Mammary epithelial cell (primary cell): ENCODE data around the gene RNF5.

Experiments
- EZH2 ChIP-seq: IDR thresholded peaks from 2 replicates; pipeline ENCODE4 v1.6.1; 2012; ENCODE audit warnings: low read length, inconsistent platforms, borderline replicate concordance
- TF ChIP-seq, protein P1 (sequence below), 2 donors: IDR thresholded peaks in 1 of 2; conservative IDR thresholded peaks in 1 of 2; 2 replicates each; pipeline ENCODE4 v1.5.1; 2011 to 2012; ENCODE audit warnings: inconsistent platforms in 2 of 2, low read length in 2 of 2, mild to moderate bottlenecking in 2 of 2, control low read depth in 1 of 2, low read depth in 1 of 2; ENCODE audit not compliant: insufficient read depth in 1 of 2; ENCODE audit errors: extremely low read depth in 1 of 2

DNA sequence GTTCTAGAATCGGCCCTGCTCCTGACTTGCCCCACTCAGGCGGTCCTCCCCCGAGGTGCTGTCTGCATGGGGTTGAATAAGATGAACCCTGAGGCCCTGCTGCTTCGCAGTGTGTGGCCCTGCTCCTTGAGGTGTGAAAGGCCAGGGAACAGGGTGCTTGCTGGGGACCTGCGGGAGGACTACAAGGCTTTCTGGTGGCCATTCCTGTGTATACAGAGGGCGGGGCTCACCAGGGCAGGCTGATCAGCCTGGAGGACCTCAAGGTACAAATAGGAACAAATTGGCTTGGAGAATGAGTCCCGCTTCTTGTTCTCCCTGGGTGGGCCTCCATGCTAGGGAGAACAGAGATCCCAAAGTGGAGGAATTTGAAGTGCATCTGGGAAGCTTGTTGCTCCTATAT is 40.0 kb downstream of the RNF5 start:
- TF ChIP-seq, protein P1, sequence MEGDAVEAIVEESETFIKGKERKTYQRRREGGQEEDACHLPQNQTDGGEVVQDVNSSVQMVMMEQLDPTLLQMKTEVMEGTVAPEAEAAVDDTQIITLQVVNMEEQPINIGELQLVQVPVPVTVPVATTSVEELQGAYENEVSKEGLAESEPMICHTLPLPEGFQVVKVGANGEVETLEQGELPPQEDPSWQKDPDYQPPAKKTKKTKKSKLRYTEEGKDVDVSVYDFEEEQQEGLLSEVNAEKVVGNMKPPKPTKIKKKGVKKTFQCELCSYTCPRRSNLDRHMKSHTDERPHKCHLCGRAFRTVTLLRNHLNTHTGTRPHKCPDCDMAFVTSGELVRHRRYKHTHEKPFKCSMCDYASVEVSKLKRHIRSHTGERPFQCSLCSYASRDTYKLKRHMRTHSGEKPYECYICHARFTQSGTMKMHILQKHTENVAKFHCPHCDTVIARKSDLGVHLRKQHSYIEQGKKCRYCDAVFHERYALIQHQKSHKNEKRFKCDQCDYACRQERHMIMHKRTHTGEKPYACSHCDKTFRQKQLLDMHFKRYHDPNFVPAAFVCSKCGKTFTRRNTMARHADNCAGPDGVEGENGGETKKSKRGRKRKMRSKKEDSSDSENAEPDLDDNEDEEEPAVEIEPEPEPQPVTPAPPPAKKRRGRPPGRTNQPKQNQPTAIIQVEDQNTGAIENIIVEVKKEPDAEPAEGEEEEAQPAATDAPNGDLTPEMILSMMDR (conservative IDR thresholded peaks at IDR 0.05 in 1 of 2, IDR thresholded peaks at IDR 0.05 in 1 of 2; ENCODE audit: extremely low read depth in 1 of 2, insufficient read depth in 1 of 2, low read depth in 1 of 2, low read length in 2 of 2) = no peak
- no peak for TF ChIP-seq EZH2
